GM19043 (cell line): ENCODE measurements around the gene SHE.
A peak's percentile ranks its signal among the peaks of the same experiment; 100 is the strongest.

Source experiments
- ATAC-seq: cut with Tn5 transposase; IDR thresholded peaks from one replicate; pipeline ENCODE4 v1.9.1; 2021; ENCODE audit warnings: low read depth; ENCODE audit not compliant: unreplicated experiment

SHE gene

DNA sequence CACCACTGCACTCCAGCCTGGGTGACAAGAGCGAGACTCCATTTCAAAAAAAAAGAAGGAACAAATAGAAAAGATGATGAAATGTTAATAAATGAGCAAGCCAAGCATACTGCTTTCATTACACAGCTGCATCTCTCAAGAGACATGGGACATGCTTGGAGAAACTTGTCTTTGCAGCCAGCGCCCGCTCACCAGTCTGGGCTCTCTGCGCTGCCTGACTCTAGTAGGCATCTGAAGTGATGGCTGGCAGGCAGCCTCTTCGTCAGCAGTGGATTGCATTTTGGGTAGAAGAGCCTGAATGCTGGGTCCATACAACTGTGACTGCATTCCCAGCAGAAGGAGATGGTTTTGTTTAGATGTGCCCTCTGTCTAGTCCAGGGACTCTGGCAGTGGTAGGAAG is 49.1 kb downstream of the SHE start:
- ATAC-seq = no peak

DNA sequence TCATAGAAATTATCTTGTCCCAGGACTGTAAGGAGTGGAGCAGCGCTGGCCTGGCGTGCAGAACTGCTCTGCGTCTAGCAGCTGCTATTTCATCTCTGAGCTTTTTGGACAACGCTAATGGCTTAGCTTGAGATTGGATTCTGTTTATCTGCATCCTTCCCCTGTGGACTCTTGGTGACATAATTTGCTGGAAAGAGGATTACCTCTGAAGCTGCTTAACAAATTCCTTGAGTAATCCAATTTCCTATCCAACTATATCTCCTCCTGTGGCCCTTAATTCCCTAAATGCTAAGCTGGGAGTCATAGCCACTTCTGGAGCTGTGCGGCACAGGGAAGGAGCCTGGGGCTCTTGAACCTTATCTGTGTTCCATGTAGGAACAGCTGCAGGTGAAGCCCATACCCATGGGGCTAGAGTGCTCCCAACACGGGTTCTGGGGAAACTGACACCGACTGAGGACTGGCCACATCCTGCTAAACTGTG is 53.8 kb downstream of the SHE start:
- no peak for ATAC-seq

DNA sequence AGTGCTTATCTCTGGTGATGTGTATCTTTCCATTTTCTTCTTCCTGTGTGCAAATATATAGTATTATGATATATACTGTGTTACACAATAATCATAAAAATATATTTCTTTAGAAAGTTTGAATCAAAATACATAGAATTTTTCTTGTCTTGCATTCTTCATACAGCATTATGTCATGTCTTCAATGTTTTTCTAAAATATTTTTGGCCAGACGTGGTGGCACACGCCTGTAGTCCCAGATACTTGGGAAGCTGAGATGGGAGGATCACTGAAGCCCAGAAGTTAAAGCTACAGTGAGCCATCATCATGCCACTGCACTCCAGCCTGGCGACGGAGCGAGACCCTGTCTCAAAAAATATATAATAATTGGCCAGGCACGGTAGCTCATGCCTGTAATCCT is 55.4 kb downstream of the SHE start:
- no peak for ATAC-seq

DNA sequence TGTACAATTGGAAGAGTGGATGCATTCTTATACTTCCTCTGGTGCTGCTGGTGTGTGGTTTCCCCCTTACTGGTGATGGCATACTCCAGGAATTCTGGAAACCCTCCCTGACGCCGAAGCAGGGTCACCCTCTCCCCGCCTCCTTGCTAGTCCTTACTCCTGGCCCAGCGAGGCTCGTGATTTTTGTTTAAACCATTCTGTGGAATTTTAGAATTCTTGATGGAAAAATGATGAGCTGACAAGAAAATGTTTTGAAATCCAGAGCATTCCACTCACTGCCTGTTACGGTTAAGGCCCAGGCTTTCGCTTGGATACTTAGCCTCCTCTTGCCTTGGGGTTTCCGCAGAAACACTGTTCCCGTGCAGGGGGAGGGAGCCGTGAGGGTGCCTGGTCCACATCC is 55.9 kb downstream of the SHE start:
- no peak for ATAC-seq

DNA sequence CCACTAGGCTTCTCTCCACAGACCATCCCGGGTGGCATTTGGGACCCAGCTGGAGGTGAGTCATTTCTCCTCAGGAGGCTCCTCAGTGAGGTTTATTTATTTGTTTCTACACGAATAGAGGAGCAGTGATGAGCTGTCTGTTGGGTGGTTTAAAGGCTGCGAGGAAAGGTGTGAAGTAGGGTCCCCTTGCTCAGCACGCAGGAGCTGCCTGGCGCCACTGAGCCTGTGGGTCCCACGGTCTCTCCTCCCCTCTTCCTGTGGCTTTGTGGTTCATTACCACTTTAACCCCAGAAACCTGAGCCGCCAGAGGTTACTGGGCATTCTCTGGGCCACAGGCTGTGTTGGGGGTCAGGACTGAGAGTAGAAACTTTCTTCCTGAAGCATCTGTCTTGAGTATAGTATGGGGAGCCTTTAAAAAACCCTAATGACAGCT is 57.2 kb downstream of the SHE start:
- ATAC-seq = peak; percentile 55

DNA sequence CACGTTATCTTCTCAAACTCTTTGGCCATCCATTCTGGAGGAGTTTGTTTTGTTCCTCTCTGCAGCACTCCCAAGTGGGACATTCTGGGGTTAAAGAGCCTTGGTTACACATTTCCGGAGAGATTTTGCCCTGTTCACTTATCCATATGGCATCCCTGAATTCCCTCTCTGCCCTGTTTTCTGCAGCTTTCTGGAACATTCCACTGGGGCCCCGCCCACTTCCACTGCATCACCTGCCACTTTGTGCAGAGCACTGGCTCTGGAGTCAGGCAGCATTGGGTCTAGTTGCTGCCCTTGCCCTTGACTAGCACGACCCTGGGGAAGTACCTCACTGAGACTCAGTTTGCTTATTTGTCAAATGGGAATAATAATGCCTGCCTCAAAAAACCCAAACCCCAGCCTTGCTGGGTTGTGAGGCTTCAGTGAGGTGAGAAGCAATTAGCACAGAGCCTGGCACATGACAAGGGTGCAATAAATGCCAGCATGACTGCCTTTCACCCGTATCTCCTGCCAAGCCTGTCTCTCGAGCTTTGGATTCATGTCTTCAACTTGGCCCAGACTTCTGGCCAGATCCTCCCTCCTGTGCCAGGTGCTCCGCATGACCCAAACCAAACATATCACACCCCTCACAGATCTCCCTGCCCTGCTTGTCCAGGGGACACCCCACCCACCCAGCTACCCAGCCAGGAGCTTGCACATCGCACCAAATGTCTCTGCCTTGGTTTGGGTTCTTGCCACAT is 58.8 kb downstream of the SHE start:
- no peak for ATAC-seq

DNA sequence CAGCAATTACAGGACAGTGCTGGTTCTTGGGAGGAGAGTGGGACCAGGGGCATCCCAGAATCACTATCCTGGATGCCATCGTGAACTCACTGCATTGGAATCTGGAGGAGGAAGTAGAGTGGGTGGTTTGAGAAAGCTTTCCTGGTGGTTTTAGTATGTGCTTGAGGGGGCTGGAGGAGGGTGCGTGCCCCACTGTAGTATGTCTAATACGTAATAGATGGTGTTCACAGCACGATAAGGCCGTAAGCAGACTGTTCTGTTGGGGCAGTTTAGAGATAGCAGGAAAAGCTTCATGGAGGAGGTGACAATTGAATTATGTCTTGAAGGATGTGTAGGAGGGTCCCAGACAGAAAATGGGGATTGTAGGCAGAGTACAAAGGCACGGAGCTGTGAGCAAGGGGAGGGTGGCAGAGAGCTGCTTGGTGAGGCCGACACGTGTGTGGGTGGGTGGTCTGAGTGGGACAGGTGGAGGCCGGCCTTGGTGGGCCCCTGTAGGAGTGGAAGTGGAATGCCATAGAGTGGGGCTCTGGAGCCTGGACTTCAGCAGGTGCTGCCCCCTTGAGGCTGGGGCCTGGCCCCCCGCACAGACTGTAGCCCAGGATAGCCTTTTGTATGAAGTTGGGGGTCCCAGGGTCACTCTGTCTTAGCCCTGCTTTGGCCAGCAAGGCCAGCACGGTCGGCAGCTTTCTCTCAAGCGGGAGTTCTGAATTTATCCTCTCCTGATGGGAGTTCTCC is 60.0 kb downstream of the SHE start:
- no peak for ATAC-seq

DNA sequence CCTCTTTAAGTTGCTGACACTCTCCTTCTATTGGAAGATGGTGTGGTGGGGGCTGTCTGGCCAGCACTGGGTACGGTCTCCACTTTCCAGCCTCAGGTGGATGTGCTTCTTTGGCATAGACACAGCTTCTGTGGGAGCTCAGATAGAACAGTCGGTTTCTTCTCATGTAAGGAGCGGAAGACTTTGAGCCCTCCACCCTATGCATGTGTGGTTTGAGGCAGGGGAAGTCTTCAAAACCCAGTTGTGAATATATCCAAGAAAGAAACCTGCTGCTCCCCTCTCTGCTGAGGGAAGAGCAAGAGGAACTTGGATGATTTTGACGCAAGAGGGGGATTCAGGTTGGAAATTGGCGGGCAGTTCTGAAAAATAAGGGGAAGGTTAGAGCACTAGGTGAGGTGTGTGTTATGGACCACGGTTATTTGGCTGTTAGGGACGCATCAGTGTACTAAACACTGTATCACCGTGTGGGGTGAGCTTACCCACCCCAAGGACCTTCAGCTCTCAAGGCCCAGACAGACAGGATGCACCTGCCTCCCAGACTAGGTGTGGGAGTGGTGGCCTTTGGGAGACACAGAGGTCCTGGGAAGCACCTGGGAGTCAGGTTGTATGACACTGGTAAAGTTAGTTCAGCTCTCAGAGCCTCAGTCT is 60.8 kb downstream of the SHE start:
- no peak for ATAC-seq

DNA sequence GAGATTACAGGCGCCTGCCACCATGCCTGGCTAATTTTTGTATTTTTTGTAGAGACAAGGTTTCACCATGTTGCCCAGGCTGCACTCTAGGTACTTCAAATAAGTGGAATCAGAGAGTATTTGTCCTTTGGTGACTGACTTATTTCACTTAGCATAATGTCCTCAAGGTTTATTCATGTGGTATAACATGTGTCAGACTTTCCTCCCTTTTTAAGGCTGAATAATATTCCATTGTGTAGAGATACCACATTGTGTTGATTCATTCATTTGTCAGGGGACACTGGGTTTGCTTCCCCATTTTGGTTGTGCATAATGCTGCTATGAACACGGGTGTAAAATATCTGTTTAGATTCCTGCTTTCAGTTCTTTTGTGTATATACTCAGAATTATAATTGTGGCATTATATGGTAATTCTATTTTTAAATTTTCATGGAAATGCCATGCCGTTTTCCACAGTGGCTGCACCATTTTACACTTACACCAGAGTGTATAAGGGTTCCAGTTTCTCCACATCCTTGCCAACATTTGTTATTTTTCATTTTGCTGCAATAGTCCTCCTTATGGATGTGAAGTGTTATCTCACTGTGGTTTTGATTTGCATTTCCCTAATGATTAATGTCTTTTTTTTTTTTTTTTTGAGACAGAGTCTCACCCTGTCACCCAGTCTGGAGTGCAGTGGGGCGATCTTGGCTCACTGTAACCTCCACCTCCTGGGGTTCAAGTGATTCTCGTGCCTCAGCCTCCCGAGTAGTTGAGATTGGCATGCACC is 62.0 kb downstream of the SHE start:
- no peak for ATAC-seq

DNA sequence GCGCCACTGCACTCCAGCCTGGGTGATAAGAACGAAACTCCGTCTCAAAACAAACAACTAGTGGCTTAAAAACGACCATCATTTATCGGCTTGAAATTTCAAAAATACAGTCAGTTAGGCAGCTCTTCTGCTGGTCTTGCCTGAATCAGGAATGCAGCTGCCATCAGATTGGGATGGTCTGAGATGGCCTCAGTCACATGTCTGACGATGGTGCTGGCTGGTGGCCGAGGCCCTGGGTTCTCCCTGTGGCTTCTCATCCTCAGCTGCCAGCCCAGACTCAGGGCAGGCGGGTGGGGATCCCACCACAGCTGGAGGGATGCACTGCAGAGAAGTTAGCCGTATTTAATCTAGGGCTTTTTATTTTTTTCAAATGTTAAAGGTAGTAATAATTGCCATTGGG is 65.8 kb downstream of the SHE start:
- no peak for ATAC-seq

DNA sequence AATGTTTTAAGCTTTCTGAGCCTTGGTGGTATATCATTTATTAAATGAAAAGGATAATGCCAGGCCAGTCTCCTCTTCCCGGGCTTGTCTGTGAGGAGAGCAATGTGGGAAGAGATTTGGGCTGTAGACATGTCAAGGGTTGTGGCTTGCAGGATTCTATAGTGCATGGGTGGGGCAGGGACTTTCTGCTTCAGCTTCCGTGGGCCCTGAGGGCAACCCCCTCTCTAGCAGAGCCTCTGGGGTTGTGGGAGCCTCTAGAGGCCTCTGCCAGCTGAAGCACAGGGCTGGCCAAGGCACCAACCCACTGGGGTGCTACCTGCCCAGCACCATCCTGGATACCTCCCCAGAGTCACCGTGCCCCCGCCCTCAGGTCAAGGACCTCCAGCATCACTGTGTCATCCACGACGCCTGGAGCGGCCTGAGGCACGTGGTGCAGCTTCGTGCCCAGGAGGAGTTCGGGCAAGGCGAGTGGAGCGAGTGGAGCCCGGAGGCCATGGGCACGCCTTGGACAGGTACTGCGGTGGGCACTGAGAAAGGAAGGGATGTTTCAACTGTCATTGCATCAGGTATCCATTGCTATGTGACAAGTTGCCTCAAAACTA is 66.5 kb downstream of the SHE start:
- ATAC-seq = no peak

DNA sequence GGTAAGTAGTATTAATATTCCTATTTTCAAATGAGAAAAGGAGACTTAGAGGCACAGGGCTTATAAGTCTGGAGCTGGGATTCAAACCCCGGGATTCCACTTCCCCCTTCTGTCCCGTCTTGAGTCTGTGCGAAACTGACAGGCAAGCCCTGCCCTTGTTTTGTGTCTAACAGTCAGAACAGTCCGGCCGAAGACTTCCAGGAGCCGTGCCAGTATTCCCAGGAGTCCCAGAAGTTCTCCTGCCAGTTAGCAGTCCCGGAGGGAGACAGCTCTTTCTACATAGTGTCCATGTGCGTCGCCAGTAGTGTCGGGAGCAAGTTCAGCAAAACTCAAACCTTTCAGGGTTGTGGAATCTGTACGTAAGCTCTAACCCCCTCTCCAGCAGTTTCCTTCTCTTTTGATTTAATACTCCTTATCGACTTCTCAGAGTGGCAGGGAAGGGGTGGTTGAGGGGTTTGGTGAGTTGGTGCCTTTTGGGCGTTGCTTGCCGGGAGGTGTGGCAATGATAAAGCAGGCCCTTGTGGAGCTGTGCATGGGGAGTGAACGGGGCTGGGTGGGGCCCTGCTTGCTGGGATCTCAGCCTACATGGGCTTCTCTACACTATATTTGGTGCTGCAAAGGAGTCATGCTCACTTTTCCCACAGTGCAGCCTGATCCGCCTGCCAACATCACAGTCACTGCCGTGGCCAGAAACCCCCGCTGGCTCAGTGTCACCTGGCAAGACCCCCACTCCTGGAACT is 67.7 kb downstream of the SHE start:
- ATAC-seq = no peak

DNA sequence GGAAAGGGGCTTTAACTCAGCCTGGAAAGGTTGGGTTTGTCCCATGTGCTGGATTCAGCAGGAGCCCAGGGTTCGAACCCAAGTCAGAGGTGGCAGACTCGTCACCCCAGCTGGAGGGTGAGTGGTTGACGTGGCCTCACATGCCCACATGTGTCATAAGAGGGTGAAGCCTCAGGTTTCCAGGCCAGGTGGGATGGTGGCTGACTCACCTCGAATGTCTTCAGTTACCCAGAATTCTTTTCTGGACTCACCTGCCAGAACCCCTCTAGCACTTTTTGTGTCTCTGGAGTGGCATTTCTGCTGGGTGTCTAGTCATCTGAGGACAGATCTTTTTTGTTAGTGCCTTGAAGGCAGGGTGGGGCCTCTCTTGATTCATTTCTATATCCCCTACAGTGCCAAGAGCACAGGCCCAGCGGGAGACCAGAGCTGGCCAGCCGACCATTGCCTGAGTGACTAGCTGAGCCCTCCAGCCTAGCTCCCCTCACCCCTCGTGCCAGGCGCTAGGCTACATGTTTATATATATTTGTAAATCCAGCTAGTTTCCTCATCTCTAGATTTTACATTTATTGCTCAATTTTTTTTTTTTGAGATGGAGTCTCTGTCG is 68.9 kb downstream of the SHE start:
- no peak for ATAC-seq

DNA sequence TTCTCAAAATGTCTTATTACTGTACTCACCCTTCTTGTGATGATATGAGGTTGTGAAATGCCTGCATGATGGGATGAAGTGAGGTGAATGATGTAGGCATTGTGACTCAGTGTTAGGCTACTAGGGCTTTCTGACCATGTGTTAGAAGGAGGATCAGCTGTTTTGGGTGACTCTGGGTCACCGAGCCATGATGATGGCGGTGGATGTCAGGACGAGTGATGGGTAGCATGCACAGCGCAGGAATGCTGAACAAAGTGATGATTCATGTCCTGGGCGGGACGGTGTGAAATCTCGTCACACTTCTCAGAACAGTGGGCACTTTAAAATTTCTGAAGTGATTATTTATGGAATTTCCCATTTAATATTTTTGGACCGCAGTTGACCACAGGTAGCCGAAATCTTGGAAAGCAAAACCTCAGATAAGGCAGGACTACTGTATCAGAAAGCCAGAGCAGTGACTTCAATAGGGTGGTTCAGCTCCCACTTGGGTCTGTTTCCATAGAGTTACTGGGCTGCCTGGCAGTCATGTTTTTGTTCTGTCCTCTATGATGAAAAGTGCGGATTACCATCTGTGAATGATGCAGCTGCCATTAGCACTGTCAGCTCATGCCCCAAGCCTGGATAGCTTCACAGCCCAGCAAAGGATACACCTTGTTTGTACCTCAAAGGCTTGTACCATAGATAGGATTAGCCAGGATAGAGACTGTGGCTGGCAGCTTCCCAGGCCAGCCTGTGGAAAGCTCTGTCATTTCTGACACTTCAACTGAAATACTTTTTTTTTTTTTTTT is 70.4 kb downstream of the SHE start:
- no peak for ATAC-seq

DNA sequence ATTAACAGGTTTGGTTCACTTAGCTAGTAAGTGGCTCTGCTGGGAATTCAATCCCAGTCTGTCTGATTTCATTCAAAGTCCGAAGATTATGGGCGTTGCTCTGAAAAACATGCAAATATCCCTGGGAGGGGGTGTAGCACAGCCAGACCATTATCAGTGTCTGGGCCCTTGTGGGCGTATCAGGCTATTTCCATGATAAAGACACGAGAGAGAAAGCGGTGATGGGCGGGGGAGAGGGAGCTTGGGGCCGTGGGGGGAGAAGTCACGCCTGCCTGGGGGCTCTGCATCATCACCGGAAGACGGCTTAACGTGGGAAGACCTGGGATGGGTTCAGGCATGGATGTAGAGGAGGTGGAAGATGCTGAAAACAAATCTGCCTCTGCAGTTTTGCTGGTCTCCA is 71.3 kb downstream of the SHE start:
- no peak for ATAC-seq

DNA sequence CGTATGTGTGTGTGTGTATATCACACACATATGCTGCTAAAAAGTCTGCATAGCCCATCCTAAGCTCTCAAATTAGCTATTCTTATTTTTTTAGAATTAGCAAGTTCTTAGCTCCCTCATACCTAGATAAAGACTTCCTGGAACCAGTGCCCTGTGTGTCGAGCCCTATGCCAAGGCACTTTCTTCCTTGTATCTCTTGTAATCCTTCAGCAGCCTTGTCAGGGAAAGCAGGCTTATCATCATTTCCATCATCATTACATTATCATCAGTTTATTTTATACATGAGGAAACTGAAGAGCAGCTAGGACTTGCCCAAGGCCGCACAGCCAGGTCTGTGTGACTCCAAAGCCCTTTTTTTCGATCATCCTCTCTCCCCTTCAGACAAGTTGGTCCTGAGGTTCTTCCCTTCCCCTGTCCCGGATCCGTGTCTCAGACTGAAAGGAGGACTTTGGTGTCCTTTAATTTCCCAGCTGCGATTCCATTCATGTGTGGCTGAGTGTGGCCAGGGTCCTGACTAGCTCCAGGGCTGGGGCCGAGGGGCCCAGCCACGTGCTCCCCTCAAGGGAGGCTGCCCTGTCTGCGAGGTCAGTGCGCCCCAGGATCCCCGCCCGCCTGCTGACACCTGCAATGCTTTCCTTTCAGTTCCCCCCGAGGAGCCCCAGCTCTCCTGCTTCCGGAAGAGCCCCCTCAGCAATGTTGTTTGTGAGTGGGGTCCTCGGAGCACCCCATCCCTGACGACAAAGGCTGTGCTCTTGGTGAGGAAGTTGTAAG is 72.2 kb downstream of the SHE start:
- no peak for ATAC-seq
